GM23248 (cell line): ENCODE data around the gene NMNAT1. TPM values are rescaled to one million over a fixed set of nuclear protein-coding genes. Genes with fewer than 3 reads are reported as not detected.

Experiments
- DNase-seq: peaks from one replicate; pipeline ENCODE4 v3.0.0-alpha.2; 2015
- H2AFZ ChIP-seq: fragments of 200-600 bp; sonication (generic); 2 replicates; pipeline ENCODE4 v1.6.1; 2016; ENCODE audit warnings: antibody characterized with exemption
- H3F3A ChIP-seq: fragments of 200-600 bp; sonication (generic); 2 replicates; pipeline ENCODE4 v1.6.1; 2016; ENCODE audit warnings: mild to moderate bottlenecking, antibody characterized with exemption, mixed run types; ENCODE audit not compliant: insufficient read depth
- H3K27ac ChIP-seq: fragments of 200-600 bp; sonication (generic); 2 replicates; pipeline ENCODE4 v1.5.1; 2016; ENCODE audit warnings: mild to moderate bottlenecking
- H3K27me3 ChIP-seq: fragments of 200-600 bp; sonication (generic); replicated peaks from 2 replicates; pipeline ENCODE4 v1.6.1; 2016; ENCODE audit warnings: mild to moderate bottlenecking; ENCODE audit not compliant: insufficient read depth
- H3K36me3 ChIP-seq: fragments of 200-600 bp; sonication (generic); 2 replicates; pipeline ENCODE4 v1.6.1; 2016; ENCODE audit warnings: low read depth, mild to moderate bottlenecking
- H3K4me1 ChIP-seq: fragments of 200-600 bp; sonication (generic); 2 replicates; pipeline ENCODE4 v1.6.1; 2016; ENCODE audit warnings: mild to moderate bottlenecking; ENCODE audit not compliant: insufficient read depth
- H3K4me2 ChIP-seq: fragments of 200-600 bp; sonication (generic); one replicate; pipeline ENCODE4 v1.6.1; 2016; ENCODE audit warnings: mild to moderate bottlenecking; ENCODE audit not compliant: unreplicated experiment
- H3K4me3 ChIP-seq: fragments of 200-600 bp; sonication (generic); 2 replicates; pipeline ENCODE4 v1.5.1; 2016; ENCODE audit warnings: mild to moderate bottlenecking
- H3K79me2 ChIP-seq: fragments of 200-600 bp; sonication (generic); 2 replicates; pipeline ENCODE4 v1.6.1; 2016; ENCODE audit warnings: mild to moderate bottlenecking; ENCODE audit not compliant: insufficient read depth
- H3K9ac ChIP-seq: fragments of 200-600 bp; sonication (generic); 2 replicates; pipeline ENCODE4 v1.6.1; 2016; ENCODE audit warnings: mild to moderate bottlenecking
- H3K9me2 ChIP-seq: fragments of 200-600 bp; sonication (generic); 2 replicates; pipeline ENCODE4 v1.6.1; 2016; ENCODE audit warnings: mixed run types, mild to moderate bottlenecking, moderate library complexity; ENCODE audit not compliant: insufficient read depth
- H3K9me3 ChIP-seq: fragments of 200-600 bp; sonication (generic); one replicate; pipeline ENCODE4 v1.6.1; 2017; ENCODE audit warnings: low read depth
- H4K20me1 ChIP-seq: fragments of 200-600 bp; sonication (generic); 2 replicates; pipeline ENCODE4 v1.6.0; 2016; ENCODE audit not compliant: insufficient read depth
- EZH2 ChIP-seq: fragments of 200-600 bp; sonication (generic); IDR thresholded peaks from 2 replicates; pipeline ENCODE4 v1.6.1; 2018; ENCODE audit warnings: antibody characterized with exemption, mild to moderate bottlenecking; ENCODE audit not compliant: insufficient read depth, poor library complexity, severe bottlenecking
- EZH2phosphoT487 ChIP-seq: fragments of 200-600 bp; sonication (generic); IDR thresholded peaks from 2 replicates; pipeline ENCODE4 v1.6.1; 2018; ENCODE audit warnings: antibody characterized with exemption, moderate library complexity, mild to moderate bottlenecking, low read depth; ENCODE audit not compliant: insufficient read depth
- WGBS, 2 experiments: methylation state at CpG; one replicate each; pipeline ENCODE4 v1.1.6; 2015 to 2017; ENCODE audit warnings: low lambda C conversion rate in 2 of 2, low coverage in 1 of 2; ENCODE audit errors: missing lambda C conversion rate in 2 of 2; 5-methylcytosine and 5-hydroxymethylcytosine counted together
- in situ Hi-C: fragments of 300-500 bp; cut with MboI; formaldehyde crosslinking; loops from 2 replicates; pipeline ENCODE4 v1.15.0; 2020
- polyA plus RNA-seq: library from polyadenylated mRNA; unstranded; fragments of >200 nt; fragmentation: Nextera tagmentation; extraction: Ambion mirVana; gene quantifications from 2 replicates; pipeline ENCODE4 v1.2.1, GENCODE V29; 2016
- total RNA-seq: library from RNA; depleted of rRNA; stranded (reverse); fragments of >200 nt; shearing (Covaris generic); gene quantifications from 2 replicates; pipeline ENCODE4 v1.2.3, GENCODE V29; 2014

The NMNAT1 gene
- total and polyA plus RNA-seq, 2 experiments from 2014 or later: 15.2 to 18.8 TPM

DNA sequence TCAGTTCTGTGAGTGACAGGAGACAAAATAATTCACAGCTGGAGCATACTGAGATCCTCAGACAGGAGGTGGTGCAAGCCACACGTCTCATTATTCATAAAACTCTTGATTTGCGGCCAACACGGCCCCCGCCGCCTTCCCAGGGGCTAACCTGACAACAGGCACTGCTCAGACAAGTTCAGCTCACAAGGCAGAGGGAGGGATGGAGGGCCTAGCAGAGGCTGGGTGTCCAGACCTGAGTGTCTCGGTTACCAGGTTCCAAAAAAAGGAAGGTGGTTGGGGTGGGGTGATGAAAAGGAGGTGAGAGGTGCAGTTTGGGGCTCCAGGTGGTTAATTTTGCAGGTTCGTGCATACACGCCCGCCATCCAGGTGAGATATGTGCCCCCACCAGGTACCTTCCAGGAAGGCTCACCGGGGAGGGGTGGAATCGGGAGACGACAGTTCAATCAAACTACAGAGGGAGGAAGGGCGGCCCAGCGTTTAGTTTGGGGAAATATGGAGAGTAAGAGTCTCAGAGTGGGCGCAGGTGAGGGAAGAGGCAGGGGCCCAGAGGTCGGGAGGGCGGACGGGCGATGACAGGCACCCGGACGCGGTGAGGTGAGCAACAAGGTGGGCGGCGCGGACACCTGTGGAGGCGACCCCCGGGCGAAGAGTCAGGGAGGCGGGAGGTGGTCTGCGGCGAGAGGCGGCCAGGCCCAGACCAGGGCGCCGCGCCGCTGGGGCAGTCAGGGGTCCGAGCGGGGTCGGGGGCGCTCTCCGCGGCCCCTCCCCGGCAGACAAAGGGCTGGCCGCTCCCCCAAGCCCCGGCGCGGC is 33.8 kb upstream of the NMNAT1 start:
- Histone ChIP-seq H3K4me3 (peak overlapping the region; percentile 90), H3F3A (peaks cover 9% of the 10 kb centered on the region; the same call in 1 of the 2 replicates), H3K27me3 (no peaks in the 10 kb centered on the region), H2AFZ (peak overlapping the region; percentile 88), H3K36me3 (no peaks in the 10 kb centered on the region), H3K9me2 (no peaks in the 10 kb centered on the region), H3K9me3 (no peaks in the 10 kb centered on the region), H3K4me1 (peaks cover 13% of the 10 kb centered on the region), H3K4me2 (peak overlapping the region; percentile 89), H3K79me2 (no peaks in the 10 kb centered on the region), H4K20me1 (no peaks in the 10 kb centered on the region), H3K27ac (no peak overlapping the region), H3K9ac (peak overlapping the region; percentile 83)
- 4 to 6% methylated on average over 19 to 31 of the region's 47 CpGs for WGBS, 2 experiments
- TF ChIP-seq EZH2phosphoT487 (no peak), EZH2 (no peak)
- in situ Hi-C loops: no loop called here
- peak; percentile 31 for DNase-seq

DNA sequence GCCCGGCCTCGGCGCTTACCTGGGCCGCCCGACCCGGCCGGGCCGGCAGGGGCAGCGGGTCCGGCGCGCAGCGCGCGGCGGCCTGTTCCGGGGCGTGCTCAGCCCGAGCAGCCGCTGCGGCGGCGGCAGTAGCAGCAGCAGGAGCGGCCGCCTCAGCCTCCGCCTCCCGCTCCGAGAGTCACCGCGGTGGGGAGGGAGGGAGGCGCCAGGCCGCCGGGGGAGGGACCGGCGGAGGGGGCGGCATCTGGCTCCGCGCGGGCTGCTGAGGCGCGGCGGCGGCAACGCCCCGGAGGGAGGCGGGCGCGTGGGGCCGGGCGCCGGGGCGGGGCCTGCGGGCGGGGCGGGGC is 33.2 kb upstream of the NMNAT1 start, which contains the start of gene CTNNBIP1:
Gene CTNNBIP1, minus strand, starts transcription at position 194 of the 347 bp plus-strand sequence. CDS start 38,205 bp downstream, outside the sequence.
- in situ Hi-C loops: no loop called here
- Histone ChIP-seq H3K27ac (peak within 1 kb of the TSS; percentile 80), H3K4me2 (peak within 1 kb of the TSS; percentile 90), H2AFZ (peak within 1 kb of the TSS; percentile 91), H3K4me1 (peaks cover 11% of the 10 kb centered on the region), H4K20me1 (no peaks in the 10 kb centered on the region), H3K27me3 (no peaks in the 10 kb centered on the region), H3K79me2 (no peaks in the 10 kb centered on the region), H3F3A (peaks cover 9% of the 10 kb centered on the region; the same call in 1 of the 2 replicates), H3K9me3 (no peaks in the 10 kb centered on the region), H3K9me2 (no peaks in the 10 kb centered on the region), H3K36me3 (no peaks in the 10 kb centered on the region), H3K4me3 (peak within 1 kb of the TSS; percentile 90), H3K9ac (peak within 1 kb of the TSS; percentile 83)
- WGBS, 2 experiments: 0% methylated on average over 24 to 30 of the region's 55 CpGs
- TF ChIP-seq EZH2 (no peak), EZH2phosphoT487 (no peak)
- no peak for DNase-seq

DNA sequence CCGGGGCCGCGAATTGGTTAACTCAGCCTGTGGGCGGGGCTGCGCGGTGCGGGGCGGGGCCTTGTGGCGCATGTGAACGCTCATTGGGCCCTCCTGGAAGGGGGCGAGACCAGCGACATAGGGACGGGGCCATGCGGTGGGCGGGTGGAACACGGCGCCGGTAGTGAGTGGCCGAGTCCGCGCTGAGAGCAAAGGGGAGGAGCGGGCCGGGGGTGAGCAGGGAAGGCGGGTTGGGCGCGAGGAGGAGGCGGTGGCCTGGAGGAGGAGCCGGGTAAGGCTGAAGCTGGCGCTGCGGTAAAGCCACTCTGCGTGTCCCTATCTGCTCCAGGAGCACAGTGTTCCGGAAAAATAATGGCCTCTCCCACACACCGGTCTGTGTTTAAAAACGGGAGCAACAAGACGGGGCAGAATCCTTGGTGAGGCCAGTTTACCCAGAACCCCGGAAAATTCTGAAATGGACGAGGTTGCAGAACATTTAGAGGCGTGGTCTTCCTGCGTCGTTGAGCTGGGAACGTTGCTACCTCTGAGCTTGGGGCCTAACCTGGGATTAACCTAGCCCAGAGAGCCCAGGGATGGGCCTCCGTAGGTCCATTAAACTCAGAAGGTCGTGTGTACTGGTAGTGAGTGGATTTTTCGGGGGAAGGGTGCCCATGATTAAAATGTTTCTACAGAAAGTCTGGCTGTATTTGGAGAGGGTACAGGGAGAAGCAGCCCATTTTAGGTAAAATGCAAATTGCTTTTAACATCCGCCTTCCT is 32.7 kb upstream of the NMNAT1 start:
- peak overlapping the region; percentile 90 for H3K4me2 ChIP-seq
- no peaks in the 10 kb centered on the region for H4K20me1 ChIP-seq
- no peaks in the 10 kb centered on the region for H3K9me2 ChIP-seq
- TF ChIP-seq EZH2 (no peak), EZH2phosphoT487 (no peak)
- peak overlapping the region; percentile 80 for H3K27ac ChIP-seq
- no peaks in the 10 kb centered on the region for H3K9me3 ChIP-seq
- H3K27me3 ChIP-seq: no peaks in the 10 kb centered on the region
- H2AFZ ChIP-seq: peak overlapping the region; percentile 91
- H3K36me3 ChIP-seq: no peaks in the 10 kb centered on the region
- peak overlapping the region; percentile 83 for H3K9ac ChIP-seq
- no peaks in the 10 kb centered on the region for H3K79me2 ChIP-seq
- in situ Hi-C loops: no loop called here
- peak overlapping the region; percentile 73 for H3K4me3 ChIP-seq
- peaks cover 9% of the 10 kb centered on the region; the same call in 1 of the 2 replicates for H3F3A ChIP-seq
- 1 to 2% methylated on average over 21 to 42 of the region's 45 CpGs for WGBS, 2 experiments
- peaks cover 8% of the 10 kb centered on the region; the same call in 1 of the 2 replicates for H3K4me1 ChIP-seq
- peak; percentile 100 for DNase-seq

DNA sequence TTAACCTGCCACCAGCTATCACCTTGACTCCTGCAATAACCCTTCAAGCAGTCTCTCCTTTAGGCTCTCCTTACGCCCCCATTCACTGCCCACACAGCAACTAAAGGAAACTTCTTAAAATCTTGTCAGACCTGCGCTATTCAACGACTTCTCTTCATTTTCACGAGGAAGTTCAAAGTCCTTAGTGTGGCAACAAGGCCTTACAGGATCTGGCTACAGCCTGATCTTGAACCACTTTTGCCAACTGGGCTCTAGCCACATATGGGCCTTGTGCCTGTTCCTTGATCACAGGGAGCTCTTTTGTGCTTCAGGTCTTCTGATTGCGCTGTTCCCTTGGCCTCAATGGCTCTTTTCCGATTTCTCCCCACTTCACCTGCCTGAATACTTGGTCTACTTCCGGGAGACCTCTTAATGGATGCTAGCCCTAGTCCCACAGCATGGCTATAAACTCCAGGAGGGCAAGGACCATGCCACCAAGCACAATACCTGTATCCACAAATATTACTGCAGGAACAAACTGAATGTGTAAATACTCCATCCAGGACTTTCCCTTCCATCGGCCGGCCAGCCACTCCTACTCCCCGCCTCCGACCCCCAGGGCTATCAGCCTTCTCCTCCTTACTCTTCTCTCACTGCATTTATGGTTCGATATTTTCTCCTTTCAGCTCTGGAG is 30.9 kb upstream of the NMNAT1 start:
- no peaks in the 10 kb centered on the region for H3K79me2 ChIP-seq
- no peaks in the 10 kb centered on the region for H3K36me3 ChIP-seq
- no peak overlapping the region for H2AFZ ChIP-seq
- no peak overlapping the region for H3K9ac ChIP-seq
- no peak overlapping the region for H3K27ac ChIP-seq
- WGBS, 2 experiments: 91 to 93% methylated on average over 11 to 12 of the region's 12 CpGs
- in situ Hi-C loops: no loop called here
- no peaks in the 10 kb centered on the region for H3K27me3 ChIP-seq
- H3K4me2 ChIP-seq: no peak overlapping the region
- DNase-seq: no peak
- H3F3A ChIP-seq: peaks cover 9% of the 10 kb centered on the region; the same call in 1 of the 2 replicates
- no peaks in the 10 kb centered on the region for H3K9me2 ChIP-seq
- no peaks in the 10 kb centered on the region for H4K20me1 ChIP-seq
- no peak overlapping the region for H3K4me3 ChIP-seq
- H3K4me1 ChIP-seq: peaks cover 8% of the 10 kb centered on the region; the same call in 1 of the 2 replicates
- TF ChIP-seq EZH2phosphoT487: no peak
- TF ChIP-seq EZH2: no peak
- H3K9me3 ChIP-seq: no peaks in the 10 kb centered on the region
